H1 (cell line): ENCODE measurements around the gene LRRFIP1.

Experiments
- CBX5 ChIP-seq: fragments of 300-800, 300-1000 bp; sonication (generic); IDR thresholded peaks from 2 replicates; pipeline ENCODE4 v1.7.1; 2016; ENCODE audit warnings: antibody characterized with exemption, low read length, low read depth
- CHD2 ChIP-seq: IDR thresholded peaks from 2 replicates; pipeline ENCODE4 v1.6.1; 2012; ENCODE audit warnings: low read length, improper control_type of control experiment
- CREB1 ChIP-seq: IDR thresholded peaks from 2 replicates; pipeline ENCODE4 v1.6.1; 2012; ENCODE audit warnings: inconsistent platforms
- CTCF ChIP-seq, 3 experiments: IDR thresholded peaks; 1 replicate in 2 of 3; 2 replicates in 1 of 3; pipeline versions ENCODE4 v1.5.1 to v1.6.1; 2011; ENCODE audit warnings: low read length in 3 of 3, mild to moderate bottlenecking in 3 of 3, inconsistent platforms in 2 of 3, low read depth in 1 of 3, moderate library complexity in 1 of 3; ENCODE audit not compliant: insufficient read depth in 1 of 3; ENCODE audit errors: control extremely low read depth in 1 of 3
- NRF1 ChIP-seq: IDR thresholded peaks from 2 replicates; pipeline ENCODE4 v1.6.1; 2011; ENCODE audit warnings: mild to moderate bottlenecking, low read depth, low read length, improper control_type of control experiment
- POLR2A ChIP-seq, 2 experiments: IDR thresholded peaks; 1 replicate in 1 of 2; 2 replicates in 1 of 2; pipeline ENCODE4 v1.6.1; 2011; ENCODE audit warnings: low read depth in 2 of 2, low read length in 2 of 2, mild to moderate bottlenecking in 2 of 2; ENCODE audit errors: control extremely low read depth in 1 of 2
- ZNF274 ChIP-seq: IDR thresholded peaks from 2 replicates; pipeline ENCODE4 v1.7.0; 2012; ENCODE audit warnings: low read length, borderline replicate concordance; ENCODE audit errors: extremely low read depth

- no peak for TF ChIP-seq NRF1
- no peak for TF ChIP-seq CTCF (IDR thresholded peaks at IDR 0.05; ENCODE audit: control extremely low read depth in 1 of 3, insufficient read depth in 1 of 3, low read depth in 1 of 3, low read length in 3 of 3)
- TF ChIP-seq POLR2A (IDR thresholded peaks at IDR 0.05; ENCODE audit: control extremely low read depth in 1 of 2, low read depth in 2 of 2, low read length in 2 of 2): no peak
- no peak for TF ChIP-seq CBX5
- no peak for TF ChIP-seq CREB1
- no peak for TF ChIP-seq CHD2
- TF ChIP-seq ZNF274: no peak
These were observed 100.0 kb downstream of the LRRFIP1 start for GRCh38 chr2:237727363-237727762.
